CD14-positive monocyte (primary cell): Measurements from ENCODE around the gene ACLY. TPM values are rescaled to one million over a fixed set of nuclear protein-coding genes. Genes with fewer than 3 reads are reported as not detected.
A peak's percentile ranks its signal among the peaks of the same experiment; 100 is the strongest.

Source experiments
- DNase-seq, 3 donors: peaks; one replicate each; pipeline ENCODE4 v3.0.0-alpha.2; 2011 to 2022
- H2AFZ ChIP-seq: 2 replicates; pipeline ENCODE4 v1.6.0; 2012; ENCODE audit warnings: mild to moderate bottlenecking, low read depth, low read length, inconsistent platforms; ENCODE audit not compliant: insufficient read depth, poor library complexity, severe bottlenecking
- H3K27ac ChIP-seq, 2 donors: 1 replicate in 1 of 2; 2 replicates in 1 of 2; pipeline ENCODE4 v1.5.1; 2012 to 2013; ENCODE audit warnings: low read length in 2 of 2, control low read depth in 1 of 2, inconsistent platforms in 1 of 2, low read depth in 1 of 2, mild to moderate bottlenecking in 1 of 2
- H3K27me3 ChIP-seq, 2 donors: one replicate each; pipeline versions ENCODE4 v1.6.0 to v1.6.1; 2011 to 2013; ENCODE audit warnings: low read length in 2 of 2; ENCODE audit not compliant: control insufficient read depth in 2 of 2, insufficient read depth in 2 of 2
- H3K36me3 ChIP-seq, 2 donors: replicated peaks in 1 of 2; 1 replicate in 1 of 2; 2 replicates in 1 of 2; pipeline versions ENCODE4 v1.5.1 to v1.6.1; 2012 to 2013; ENCODE audit warnings: low read length in 2 of 2, control low read depth in 1 of 2, inconsistent platforms in 1 of 2, mild to moderate bottlenecking in 1 of 2; ENCODE audit not compliant: insufficient read depth in 2 of 2, control insufficient read depth in 1 of 2
- H3K4me1 ChIP-seq, 2 donors: 1 replicate in 1 of 2; 2 replicates in 1 of 2; pipeline versions ENCODE4 v1.5.1 to v1.6.1; 2012 to 2013; ENCODE audit warnings: low read length in 2 of 2, control low read depth in 1 of 2, inconsistent platforms in 1 of 2, mild to moderate bottlenecking in 1 of 2, moderate library complexity in 1 of 2; ENCODE audit not compliant: insufficient read depth in 2 of 2, control insufficient read depth in 1 of 2
- H3K4me2 ChIP-seq: replicated peaks from 2 replicates; pipeline ENCODE3; 2012; ENCODE audit warnings: low read length, moderate library complexity, mild to moderate bottlenecking; ENCODE audit not compliant: poor library complexity, severe bottlenecking; ENCODE audit errors: extremely low read depth
- H3K4me3 ChIP-seq, 3 experiments: fragments of 200-600 bp in 1 of 3; sonication (generic) in 1 of 3; replicated peaks in 1 of 3; 1 replicate in 2 of 3; 2 replicates in 1 of 3; pipeline ENCODE4 v1.5.1; 2011 to 2013; ENCODE audit warnings: low read length in 3 of 3, mild to moderate bottlenecking in 3 of 3, control low read depth in 2 of 3, low read depth in 2 of 3, inconsistent platforms in 1 of 3, moderate library complexity in 1 of 3
- H3K79me2 ChIP-seq: 2 replicates; pipeline ENCODE4 v1.6.0; 2012; ENCODE audit warnings: mild to moderate bottlenecking, control low read depth, inconsistent platforms, low read length, moderate library complexity; ENCODE audit not compliant: insufficient read depth
- H3K9ac ChIP-seq: 2 replicates; pipeline ENCODE4 v1.6.0; 2017; ENCODE audit warnings: low read length, mild to moderate bottlenecking; ENCODE audit not compliant: insufficient read depth, poor library complexity, severe bottlenecking
- H3K9me3 ChIP-seq, 2 donors: replicated peaks in 1 of 2; 1 replicate in 1 of 2; 2 replicates in 1 of 2; pipeline versions ENCODE4 v1.5.1 to v1.6.1; 2012 to 2013; ENCODE audit warnings: low read length in 2 of 2, control low read depth in 1 of 2; ENCODE audit not compliant: control insufficient read depth in 1 of 2, insufficient read depth in 1 of 2
- H4K20me1 ChIP-seq: 2 replicates; pipeline ENCODE4 v1.6.0; 2012; ENCODE audit warnings: mild to moderate bottlenecking, low read length, control low read depth, moderate library complexity; ENCODE audit not compliant: insufficient read depth
- H3K27ac Mint-ChIP-seq, 7 donors: one replicate each; pipeline ENCODE4 v1.8.0; 2020; ENCODE audit warnings: mild to moderate bottlenecking in 7 of 7, mixed read lengths in 7 of 7, moderate library complexity in 6 of 7, inconsistent platforms in 2 of 7
- H3K27me3 Mint-ChIP-seq, 3 donors: one replicate each; pipeline ENCODE4 v1.8.0; 2021 to 2022; ENCODE audit warnings: low read depth in 3 of 3, mild to moderate bottlenecking in 3 of 3, mixed read lengths in 3 of 3, moderate library complexity in 3 of 3, inconsistent platforms in 1 of 3
- H3K36me3 Mint-ChIP-seq, 2 donors: one replicate each; pipeline ENCODE4 v1.8.0; 2020; ENCODE audit warnings: mixed read lengths in 2 of 2, inconsistent platforms in 1 of 2, mild to moderate bottlenecking in 1 of 2
- H3K4me1 Mint-ChIP-seq: one replicate; pipeline ENCODE4 v1.8.0; 2020; ENCODE audit warnings: mild to moderate bottlenecking, mixed read lengths
- H3K4me3 Mint-ChIP-seq, 2 donors: one replicate each; pipeline ENCODE4 v1.8.0; 2020; ENCODE audit warnings: mild to moderate bottlenecking in 2 of 2, mixed read lengths in 2 of 2, moderate library complexity in 1 of 2
- H3K9me3 Mint-ChIP-seq, 7 donors: one replicate each; pipeline ENCODE4 v1.8.0; 2020 to 2022; ENCODE audit warnings: mixed read lengths in 7 of 7, mild to moderate bottlenecking in 6 of 7, moderate library complexity in 6 of 7, inconsistent platforms in 2 of 7
- CTCF ChIP-seq: fragments of 200-600 bp; IDR thresholded peaks from one replicate; pipeline ENCODE4 v1.8.0; 2022; ENCODE audit warnings: antibody characterized with exemption, mild to moderate bottlenecking
- WGBS: methylation state at CpG from one replicate; pipeline ENCODE4 v1.1.5; 2013; ENCODE audit warnings: missing lambda C conversion rate; ENCODE audit not compliant: insufficient coverage; 5-methylcytosine and 5-hydroxymethylcytosine counted together
- intact Hi-C, 2 donors: fragments of 100-400 bp; cut with micrococcal nuclease; formaldehyde crosslinking; loops; one replicate each; pipeline versions ENCODE4 v1.15.0 to v1.15.1; 2023
- polyA plus RNA-seq, 3 donors: library from polyadenylated mRNA; depleted of rRNA in 1 of 3; unstranded in 2 of 3; stranded (reverse) in 1 of 3; fragments of 300-500 nt in 2 of 3; fragments of >200 nt in 1 of 3; fragmentation: Illumina TruSeq in 2 of 3; gene quantifications; 1 replicate in 2 of 3; 2 replicates in 1 of 3; pipeline ENCODE4 v1.2.3, GENCODE V29; 2012 to 2021

ACLY gene
- polyA plus RNA-seq, 3 donors = 41.0 to 48.3 (median 45.1) TPM

- peaks cover 85 to 95% of the 10 kb centered on the region in 2 donors for H3K36me3 ChIP-seq
- no peaks in the 10 kb centered on the region for H3K4me1 ChIP-seq
- WGBS = 100% methylated on average over 4 of the region's 4 CpGs
- no peak overlapping the region for H3K4me3 ChIP-seq
- Mint-ChIP-seq H3K4me1 (no peaks in the 10 kb centered on the region), H3K4me3 (no peak overlapping the region), H3K27me3 (peaks cover 0 to 3% (median 0%) of the 10 kb centered on the region in 3 donors), H3K36me3 (peaks cover 73 to 98% of the 10 kb centered on the region in 2 donors), H3K27ac (peak overlapping the region in 4 of 7 donors; percentile 18 to 73 (median 44)), H3K9me3 (no peaks in the 10 kb centered on the region)
- no peak overlapping the region for H3K27ac ChIP-seq
- no peaks in the 10 kb centered on the region for H4K20me1 ChIP-seq
- H3K9ac ChIP-seq = no peak overlapping the region
- intact Hi-C loops = no loop called here
- no peak overlapping the region for H2AFZ ChIP-seq
- H3K4me2 ChIP-seq = no peak overlapping the region
- no peak for TF ChIP-seq CTCF
- H3K79me2 ChIP-seq = no peaks in the 10 kb centered on the region
- DNase-seq = no peak
- no peaks in the 10 kb centered on the region for H3K27me3 ChIP-seq
- H3K9me3 ChIP-seq = no peaks in the 10 kb centered on the region
Measured at GRCh38 chr17:41892021-41892376, 26.8 kb downstream of the ACLY start.

GRCh38 chr17:41891135-41892020 is 27.4 kb downstream of the ACLY start:
- DNase-seq = no peak
- Histone ChIP-seq H3K27me3 (no peaks in the 10 kb centered on the region), H3K36me3 (peaks cover 84 to 95% of the 10 kb centered on the region in 2 donors), H3K4me1 (no peaks in the 10 kb centered on the region), H3K4me3 (no peak overlapping the region), H3K9ac (no peak overlapping the region), H3K27ac (no peak overlapping the region), H3K79me2 (no peaks in the 10 kb centered on the region), H2AFZ (no peak overlapping the region), H3K4me2 (no peak overlapping the region), H4K20me1 (no peaks in the 10 kb centered on the region), H3K9me3 (no peaks in the 10 kb centered on the region)
- intact Hi-C loops = no loop called here
- TF ChIP-seq CTCF = no peak
- Mint-ChIP-seq H3K27me3 (peaks cover 0 to 3% (median 0%) of the 10 kb centered on the region in 3 donors), H3K36me3 (peaks cover 71 to 98% of the 10 kb centered on the region in 2 donors), H3K27ac (peak overlapping the region in 5 of 7 donors; percentile 18 to 73 (median 42)), H3K4me1 (no peaks in the 10 kb centered on the region), H3K4me3 (no peak overlapping the region), H3K9me3 (no peaks in the 10 kb centered on the region)
- 100% methylated on average over 3 of the region's 7 CpGs for WGBS
